HG02759 (cell line): ENCODE data around the gene DEAF1.
"Not testable (repeated sequence)": the region's sequence is repeated elsewhere in the genome, so short reads cannot be mapped to it uniquely, and the experiment has no call there.

Experiments used
- ATAC-seq: cut with Tn5 transposase; IDR thresholded peaks from one replicate; pipeline ENCODE4 v1.9.1; 2021; ENCODE audit warnings: mild to moderate bottlenecking, moderate library complexity; ENCODE audit not compliant: unreplicated experiment

DEAF1 gene

DNA sequence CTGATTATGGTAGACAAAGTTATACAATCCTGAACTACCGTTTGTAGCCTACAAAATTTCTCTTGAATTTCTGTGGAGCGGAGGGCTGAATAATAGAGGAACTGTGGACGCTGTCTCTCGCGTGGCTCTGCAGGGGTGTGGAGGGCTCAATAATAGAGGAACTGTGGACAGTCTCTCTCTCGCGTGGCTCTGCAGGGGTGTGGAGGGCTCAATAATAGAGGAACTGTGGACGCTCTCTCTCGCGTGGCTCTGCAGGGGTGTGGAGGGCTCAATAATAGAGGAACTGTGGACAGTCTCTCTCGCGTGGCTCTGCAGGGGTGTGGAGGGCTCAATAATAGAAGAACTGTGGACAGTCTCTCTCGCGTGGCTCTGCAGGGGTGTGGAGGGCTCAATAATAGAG is 41.9 kb downstream of the DEAF1 start:
- ATAC-seq, result not testable (repeated sequence)

DNA sequence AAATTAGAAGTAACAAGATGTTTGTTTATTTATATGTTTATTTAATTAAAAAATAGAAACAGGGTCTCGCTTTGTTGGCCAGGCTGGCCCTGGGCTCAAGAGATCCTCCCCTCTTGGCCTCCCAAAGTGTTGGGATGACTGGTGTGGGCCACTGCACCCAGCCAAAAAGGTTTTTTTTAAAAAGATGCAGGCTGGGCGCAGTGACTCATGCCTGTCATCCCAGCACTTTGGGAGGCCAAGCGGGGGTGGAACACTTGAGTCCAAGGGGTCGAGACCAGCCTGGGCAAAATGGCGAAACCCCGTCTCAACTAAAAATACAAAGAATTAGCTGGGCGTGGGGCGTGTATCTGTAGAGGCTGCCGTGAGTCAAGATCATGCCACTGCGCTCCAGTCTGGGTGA is 44.5 kb downstream of the DEAF1 start:
- no peak for ATAC-seq

DNA sequence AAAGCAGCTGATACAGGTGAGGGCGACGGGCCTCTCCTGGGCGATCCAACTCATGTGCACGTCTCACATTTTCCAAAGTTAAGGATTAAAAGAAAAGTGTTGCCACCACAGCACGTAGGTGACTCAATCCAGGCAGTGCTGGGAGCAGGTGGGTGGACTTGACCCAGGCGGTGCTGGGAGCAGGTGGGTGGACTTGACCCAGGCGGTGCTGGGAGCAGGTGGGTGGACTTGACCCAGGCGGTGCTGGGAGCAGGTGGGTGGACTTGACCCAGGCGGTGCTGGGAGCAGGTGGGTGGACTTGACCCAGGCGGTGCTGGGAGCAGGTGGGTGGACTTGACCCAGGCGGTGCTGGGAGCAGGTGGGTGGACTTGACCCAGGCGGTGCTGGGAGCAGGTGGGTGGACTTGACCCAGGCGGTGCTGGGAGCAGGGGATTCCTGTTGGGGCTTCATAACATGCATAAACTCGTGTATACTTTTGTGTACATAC is 47.3 kb downstream of the DEAF1 start:
- ATAC-seq, result not testable (repeated sequence)

DNA sequence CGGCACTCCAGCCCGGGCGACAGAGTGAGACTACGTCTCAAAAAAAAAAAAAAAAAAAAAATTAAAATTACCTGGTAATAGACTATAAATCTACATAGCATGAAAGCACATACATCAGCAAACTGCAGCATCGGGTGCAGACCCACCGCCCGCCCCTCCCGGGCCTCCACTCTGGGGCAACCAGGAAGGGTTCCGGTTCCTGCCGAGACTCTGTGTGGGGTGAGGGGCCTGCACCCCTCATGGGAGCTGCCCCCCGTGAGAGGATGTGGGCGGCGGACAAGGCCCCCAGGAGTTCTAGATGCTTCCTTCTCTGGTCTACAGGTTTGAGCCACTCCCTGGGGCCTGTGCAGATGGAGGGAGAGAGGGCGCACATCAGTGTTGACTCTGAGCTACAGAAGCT is 48.8 kb downstream of the DEAF1 start:
- no peak for ATAC-seq

DNA sequence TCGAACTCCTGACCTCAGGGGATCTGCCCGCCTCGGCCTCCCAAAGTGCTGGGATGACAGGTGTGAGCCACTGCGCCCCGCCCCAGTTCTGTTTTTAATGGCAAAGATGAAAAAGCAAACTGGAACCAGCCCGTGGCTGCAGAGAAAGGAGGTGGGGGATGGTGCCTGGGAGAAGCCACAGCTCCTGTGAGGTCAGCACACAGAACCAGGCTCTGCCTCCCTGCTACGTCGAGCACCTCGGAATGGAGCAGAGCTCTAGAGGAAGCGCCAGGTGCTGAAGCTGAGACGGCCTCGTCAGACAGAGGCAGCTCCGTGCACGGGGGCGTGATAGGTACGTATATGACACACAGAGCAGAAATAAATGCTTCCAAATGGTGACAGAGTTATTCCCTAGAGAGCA is 49.5 kb downstream of the DEAF1 start:
- ATAC-seq, result no peak

DNA sequence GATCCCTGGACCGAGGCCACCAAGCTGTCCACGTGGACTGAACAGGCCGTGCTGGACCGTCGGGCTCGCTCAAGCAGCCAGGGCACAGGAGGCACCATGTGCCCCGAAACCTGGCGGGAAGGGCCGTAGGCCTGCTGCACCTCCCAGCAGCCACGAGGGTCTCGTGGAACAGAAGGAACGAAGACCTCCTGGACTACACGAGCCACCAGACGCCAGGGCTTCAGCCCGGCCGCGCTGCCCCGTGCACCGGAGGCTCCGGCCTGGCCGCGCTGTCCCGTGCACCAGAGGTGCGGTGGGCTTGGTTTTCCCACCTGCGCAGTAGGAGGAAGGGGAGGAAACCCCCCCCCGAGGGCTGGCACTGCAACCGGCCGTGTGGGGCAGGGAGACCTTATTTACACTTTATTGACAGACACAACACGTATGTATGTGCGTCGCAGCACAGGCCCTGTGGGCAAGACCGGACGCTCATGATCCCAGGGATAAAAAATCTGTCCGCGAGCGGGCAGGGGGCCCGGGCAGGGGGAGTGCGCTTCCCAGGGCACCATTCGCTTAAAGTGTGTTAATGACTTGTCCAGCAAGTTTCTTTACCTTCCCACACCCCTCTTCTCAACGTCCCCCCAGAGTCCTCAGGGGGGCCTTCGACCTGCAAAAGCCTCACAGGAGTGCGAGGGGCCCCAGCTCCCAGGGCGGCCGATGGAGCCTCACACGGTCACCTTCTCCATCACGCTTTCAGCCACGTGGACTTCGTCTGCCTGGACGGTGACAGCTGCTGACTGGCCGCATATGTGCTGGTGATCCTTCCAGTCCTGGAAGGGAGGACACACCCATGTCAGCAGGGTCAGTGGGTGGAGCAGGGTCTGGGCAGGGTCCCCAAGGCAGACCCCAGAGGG is 50.9 kb downstream of the DEAF1 start:
- ATAC-seq, result no peak

DNA sequence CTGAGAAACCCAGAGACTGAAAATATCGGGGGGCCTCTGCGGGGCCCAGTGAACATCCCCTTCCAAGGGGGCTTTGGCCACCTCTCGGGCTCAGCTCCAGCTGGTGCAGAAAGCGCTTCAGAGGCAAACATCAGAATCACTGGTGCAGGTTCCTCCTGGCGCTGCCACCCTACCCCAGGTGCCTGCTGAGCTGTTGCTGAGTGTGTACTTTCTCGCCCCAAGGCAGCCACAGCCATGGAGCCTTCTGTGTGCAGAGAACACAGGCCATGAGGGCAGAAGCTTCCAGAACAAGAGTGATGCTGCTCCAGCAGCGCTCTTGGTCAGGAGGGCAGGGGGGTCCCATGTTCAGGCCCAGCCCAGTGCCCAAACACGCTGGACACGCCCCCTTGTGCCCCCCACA is 51.7 kb downstream of the DEAF1 start:
- ATAC-seq, result no peak

DNA sequence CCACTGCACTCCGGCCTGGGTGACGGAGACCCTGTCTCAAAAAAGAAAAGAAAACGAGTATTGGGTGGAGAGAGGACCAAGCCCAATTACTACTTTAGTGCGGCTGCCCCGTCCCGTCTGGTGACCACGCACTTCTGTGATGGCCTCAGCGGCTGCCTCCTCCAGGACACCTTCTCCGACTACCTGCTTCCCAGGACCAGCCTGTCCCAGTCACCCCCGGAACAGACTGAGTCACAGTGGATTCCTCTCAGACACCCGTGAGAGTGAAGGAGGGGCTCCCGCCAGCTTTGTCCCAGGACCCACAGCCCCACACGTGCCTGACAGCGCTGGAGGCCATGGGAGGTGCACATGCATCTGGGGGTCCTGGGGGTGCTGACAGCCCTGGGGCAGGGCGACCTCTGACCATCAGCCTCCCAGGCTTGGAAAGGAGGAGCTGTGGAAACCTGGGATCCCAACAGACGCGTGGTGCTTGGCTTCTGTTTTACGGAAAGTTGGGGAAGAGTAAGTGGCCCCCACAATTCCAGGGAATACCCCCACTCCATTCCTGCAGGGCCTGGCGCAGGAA is 53.1 kb downstream of the DEAF1 start:
- ATAC-seq, result no peak

DNA sequence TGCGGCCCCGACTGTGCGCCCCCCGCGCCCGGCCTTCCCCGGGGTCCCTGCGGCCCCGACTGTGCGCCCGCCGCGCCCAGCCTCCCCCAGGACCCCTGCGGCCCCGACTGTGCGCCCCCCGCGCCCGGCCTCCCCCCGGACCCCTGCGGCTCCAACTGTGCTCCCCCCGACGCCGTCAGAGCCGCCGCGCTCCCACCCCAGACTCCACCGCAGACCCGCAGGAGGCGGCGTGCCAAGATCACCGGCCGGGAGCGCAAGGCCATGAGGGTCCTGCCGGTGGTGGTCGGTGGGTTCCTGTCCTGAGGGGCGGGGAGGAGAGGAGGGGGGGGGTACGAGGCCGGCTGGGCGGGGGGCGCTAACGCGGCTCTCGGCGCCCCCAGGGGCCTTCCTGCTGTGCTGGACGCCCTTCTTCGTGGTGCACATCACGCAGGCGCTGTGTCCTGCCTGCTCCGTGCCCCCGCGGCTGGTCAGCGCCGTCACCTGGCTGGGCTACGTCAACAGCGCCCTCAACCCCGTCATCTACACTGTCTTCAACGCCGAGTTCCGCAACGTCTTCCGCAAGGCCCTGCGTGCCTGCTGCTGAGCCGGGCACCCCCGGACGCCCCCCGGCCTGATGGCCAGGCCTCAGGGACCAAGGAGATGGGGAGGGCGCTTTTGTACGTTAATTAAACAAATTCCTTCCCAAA is 54.9 kb downstream of the DEAF1 start:
- ATAC-seq, result no peak

DNA sequence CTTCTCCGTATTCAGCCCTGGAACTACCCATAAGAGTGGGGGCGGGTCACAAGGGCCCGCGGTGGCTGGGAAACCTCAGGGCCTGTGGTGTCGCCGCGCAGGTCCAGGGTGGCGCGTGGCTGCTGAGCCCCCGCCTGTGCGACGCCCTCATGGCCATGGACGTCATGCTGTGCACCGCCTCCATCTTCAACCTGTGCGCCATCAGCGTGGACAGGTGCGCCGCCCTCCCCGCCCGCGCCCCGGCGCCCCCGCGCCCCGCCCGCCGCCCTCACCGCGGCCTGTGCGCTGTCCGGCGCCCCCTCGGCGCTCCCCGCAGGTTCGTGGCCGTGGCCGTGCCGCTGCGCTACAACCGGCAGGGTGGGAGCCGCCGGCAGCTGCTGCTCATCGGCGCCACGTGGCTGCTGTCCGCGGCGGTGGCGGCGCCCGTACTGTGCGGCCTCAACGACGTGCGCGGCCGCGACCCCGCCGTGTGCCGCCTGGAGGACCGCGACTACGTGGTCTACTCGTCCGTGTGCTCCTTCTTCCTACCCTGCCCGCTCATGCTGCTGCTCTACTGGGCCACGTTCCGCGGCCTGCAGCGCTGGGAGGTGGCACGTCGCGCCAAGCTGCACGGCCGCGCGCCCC is 55.6 kb downstream of the DEAF1 start:
- ATAC-seq, result no peak

DNA sequence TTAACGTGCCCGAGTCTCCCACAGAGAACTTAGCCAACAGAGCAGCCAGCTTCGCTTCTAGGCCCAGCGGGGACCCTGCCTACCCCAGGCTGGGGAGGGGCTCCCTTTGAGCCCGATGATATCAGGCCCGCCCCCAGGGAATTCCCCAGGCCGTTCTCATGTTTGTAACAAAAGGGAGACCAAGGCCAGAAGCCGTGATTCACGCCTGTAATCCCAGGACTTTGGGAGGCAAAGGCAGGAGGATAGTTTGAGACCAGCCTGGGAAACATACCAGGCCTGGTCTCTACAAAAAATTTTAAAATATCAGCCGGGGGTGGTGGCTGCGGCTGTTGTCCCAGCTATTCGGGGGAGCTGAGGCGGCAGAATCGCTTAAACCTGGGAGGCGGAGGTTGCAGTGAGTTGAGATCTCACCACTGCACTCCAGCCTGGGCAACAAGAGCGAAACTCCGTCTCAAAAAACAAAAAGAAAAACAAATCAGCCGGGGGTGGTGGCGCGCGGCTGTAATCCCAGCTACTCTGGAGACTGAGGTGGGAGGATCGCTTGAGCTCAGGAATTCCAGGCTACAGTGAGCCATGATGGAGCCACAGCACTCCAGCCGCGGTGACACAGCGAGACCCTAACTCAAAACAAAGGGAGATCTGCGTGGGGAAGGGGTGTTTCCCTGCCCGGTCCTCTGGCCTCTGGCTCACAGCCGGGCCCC is 56.2 kb downstream of the DEAF1 start:
- ATAC-seq, result no peak

DNA sequence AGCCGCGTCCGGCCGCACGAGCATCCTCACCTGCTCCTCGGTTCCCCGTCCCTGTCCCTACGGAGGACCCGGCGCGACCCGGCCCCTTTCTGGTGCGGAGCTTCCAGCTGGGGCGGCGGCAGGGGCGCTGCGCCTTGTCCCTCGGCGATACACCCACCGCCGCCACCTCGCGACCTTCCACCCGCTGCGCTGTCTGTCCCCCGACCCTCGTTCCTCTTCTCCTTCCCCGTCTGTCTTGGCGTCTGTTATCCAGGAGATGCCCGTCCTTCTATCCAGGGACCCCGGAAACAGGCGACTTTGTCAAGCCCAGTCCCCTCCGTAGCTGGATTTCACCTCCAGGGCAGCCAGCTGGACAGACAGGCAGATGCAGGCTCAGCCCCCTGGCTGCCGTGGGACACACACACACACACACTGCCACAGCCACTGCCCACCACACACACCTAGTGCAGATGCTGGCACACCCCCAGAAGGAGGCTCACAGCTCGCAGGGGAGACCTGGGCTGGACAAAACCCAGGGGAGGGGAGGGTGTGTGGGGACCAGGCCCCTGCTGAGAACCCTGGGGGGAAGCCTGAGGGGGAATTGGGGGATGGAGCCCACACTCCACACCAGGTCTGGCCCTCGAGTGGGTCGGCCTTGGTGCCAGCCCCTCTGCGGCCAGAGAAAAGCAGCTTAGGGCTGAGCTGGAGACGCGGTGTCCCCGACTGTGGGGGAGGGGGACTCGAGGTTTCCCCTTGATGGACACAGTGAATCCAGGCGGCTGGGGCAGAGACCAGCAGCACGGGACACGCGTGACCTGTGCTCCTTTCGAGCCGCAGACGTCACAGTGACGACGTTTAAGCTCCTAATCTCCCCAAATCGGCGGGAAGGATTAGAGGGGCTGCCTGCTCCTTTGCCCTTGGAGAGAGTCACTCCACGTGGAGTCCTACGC is 57.2 kb downstream of the DEAF1 start:
- no peak for ATAC-seq

DNA sequence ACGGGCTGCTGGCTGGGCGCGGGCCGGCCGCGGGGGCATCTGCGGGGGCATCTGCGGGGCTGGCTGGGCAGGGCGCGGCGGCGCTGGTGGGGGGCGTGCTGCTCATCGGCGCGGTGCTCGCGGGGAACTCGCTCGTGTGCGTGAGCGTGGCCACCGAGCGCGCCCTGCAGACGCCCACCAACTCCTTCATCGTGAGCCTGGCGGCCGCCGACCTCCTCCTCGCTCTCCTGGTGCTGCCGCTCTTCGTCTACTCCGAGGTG is 57.8 kb downstream of the DEAF1 start:
- no peak for ATAC-seq

DNA sequence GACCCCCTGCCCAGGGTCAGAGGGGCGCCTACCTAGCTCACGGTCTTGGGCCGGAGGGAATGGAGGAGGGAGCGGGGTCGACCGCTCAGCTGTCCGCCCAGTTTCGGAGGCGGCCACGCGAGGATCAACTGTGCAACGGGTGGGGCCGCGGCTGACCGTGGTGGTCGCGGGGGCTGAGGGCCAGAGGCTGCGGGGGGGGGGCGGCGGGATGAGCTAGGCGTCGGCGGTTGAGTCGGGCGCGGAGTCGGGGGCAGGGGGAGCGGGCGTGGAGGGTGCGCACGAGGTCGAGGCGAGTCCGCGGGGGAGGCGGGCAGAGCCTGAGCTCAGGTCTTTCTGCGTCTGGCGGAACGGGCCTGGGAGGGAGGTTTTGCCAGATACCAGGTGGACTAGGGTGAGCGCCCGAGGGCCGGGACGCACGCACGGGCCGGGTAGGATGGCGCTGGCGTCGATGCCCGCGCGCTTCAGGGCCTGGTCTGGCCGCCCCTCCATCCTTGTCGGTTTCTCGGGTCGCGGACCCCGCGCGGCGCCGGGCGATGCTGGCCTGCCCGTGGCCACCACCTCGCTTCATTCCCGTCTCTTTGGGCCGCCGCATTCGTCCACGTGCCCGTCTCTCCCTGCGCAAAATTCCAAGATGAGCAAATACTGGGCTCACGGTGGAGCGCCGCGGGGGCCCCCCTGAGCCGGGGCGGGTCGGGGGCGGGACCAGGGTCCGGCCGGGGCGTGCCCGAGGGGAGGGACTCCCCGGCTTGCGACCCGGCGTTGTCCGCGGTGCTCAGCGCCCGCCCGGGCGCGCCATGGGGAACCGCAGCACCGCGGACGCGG is 58.3 kb downstream of the DEAF1 start, which contains the start of gene DRD4:
Gene DRD4, plus strand, starts transcription at position 759 of the 822 bp plus-strand sequence. Its CDS starts 36 bp downstream, at position 795.
- ATAC-seq, result no peak

DNA sequence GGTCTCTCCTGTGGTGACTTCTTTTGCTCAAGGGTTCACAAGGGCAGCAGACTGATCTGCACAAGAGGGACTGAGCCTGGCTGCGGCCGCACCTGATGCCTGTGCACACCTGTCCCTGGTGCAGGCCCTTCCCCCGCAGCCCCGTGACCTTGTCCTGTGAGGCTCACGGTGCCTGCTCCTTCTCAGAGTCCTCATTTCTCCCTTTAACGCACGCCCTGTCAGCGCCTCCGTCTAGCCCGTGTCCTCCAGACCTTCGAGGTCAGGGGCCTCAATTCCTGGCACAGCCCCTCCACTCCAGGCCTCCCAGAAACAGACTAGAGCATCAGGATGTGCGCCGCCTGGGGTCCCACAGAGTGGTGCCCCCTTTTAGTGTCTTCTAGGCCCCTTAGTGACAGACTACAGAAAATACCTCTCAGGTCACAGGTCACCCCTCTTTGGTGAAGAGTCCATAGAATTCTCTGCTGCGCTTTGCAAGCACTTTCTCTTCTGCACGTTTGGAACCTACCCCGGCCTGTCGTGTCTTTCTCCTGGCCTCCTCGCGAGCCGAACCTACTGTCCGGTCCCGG is 59.0 kb downstream of the DEAF1 start:
- ATAC-seq, result no peak

DNA sequence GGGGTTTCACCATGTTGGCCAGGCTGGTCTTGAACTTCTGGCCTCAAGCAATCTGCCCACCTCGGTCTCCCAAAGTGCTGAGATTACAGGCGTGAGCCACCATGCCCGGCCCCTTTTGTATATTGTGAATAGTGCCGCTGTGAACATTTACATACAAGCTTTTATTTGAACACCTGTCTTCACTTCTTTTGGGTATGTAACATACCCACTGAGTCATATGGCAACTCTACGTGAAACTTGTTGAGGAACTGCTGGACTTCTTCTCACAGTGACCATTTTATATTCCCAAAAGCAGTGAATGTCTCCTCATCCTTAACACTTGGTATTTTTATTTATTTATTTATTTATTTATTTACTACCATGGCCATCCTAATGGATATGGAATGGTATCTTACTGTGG is 64.2 kb downstream of the DEAF1 start:
- ATAC-seq, result no peak

DNA sequence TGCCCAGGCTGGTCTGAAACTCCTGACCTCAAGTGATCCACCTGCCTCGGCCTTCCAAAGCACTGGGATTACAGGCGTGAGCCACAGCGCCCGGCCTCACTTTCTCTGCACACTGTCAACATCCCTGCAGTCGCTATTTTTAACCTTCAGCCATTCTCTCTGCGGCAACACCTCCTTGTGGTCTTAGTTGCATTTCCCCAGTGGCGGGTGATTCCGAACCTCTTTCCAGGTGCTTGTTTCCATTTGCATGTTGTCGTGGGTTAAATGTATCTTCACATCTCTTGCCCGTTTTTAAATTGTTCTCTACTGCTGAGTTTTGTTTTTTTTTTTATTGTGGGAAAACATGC is 65.8 kb downstream of the DEAF1 start:
- ATAC-seq, result no peak

DNA sequence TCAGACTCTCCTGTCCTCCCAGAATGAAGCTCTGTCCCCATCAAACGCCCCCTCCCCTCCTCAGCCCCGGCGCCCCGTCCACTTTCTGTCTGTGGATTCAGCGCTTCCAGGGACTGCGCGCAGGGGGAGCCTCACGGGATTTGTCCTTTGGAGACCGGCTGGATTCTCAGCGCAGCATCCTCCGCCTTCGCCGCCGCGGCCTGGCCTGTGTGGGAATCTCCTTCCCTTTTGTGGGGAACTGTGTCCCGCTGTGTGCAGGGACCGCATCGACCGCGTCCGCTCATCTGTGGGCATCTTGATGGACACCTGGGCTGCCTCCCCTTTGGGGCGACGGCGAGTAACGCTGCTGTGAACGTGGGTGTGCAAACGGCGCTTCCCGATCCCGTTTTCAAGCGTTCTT is 67.0 kb downstream of the DEAF1 start:
- ATAC-seq, result no peak

DNA sequence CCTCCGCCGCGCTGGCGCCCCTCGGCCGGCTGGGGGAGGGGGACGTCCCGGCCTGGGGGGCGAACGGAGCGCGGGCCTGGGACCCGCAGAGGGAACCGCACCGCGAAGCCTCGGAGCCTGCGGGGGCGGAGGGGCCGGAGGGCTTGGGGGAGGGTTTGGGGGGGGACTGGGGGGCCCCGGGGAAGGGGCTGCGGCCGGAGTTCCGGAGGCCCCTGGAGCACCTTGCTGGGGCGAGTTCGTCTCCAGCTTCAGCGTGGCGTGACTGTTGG is 67.8 kb downstream of the DEAF1 start:
- ATAC-seq, result no peak
